HepG2 (cell line): ENCODE results near the gene SURF2. TPM values are rescaled to one million over a fixed set of nuclear protein-coding genes. Genes with fewer than 3 reads are reported as not detected.

Experiments
- ATAC-seq: fragments of 200-7000 bp; cut with Tn5 transposase; 3 replicates; pipeline ENCODE4 v1.9.1; 2020; ENCODE audit warnings: mild to moderate bottlenecking, moderate library complexity
- BruUV-seq: library from RNA; stranded (reverse); fragments of 400-500 nt; replicated peaks from 2 replicates; lab custom pipeline; 2021; lab: Mats Ljungman, UMichigan
- CTCF ChIA-PET: fragments of 300-600 bp; formaldehyde crosslinking; extraction: SDS; loops from one replicate; lab custom pipeline; 2021; ENCODE audit warnings: low total read pairs, inconsistent platforms, low intra/inter-chr PET ratio; lab: Yijun Ruan, JAX
- POLR2A ChIA-PET: fragments of 350-600 bp; sonication (Branson Sonifier 250); formaldehyde crosslinking; loops from one replicate; lab custom pipeline; 2020; ENCODE audit warnings: antibody characterized with exemption, inconsistent platforms; lab: Yijun Ruan, JAX
- DNase-seq: peaks from one replicate; pipeline ENCODE4 v3.0.0-alpha.2; 2015; ENCODE audit warnings: low spot score
- FAIRE-seq: peaks from 3 replicates; lab custom pipeline; 2011; peaks lifted over from hg19 to GRCh38; lab: Jason Lieb, UNC
- H2AFZ ChIP-seq: one replicate; pipeline ENCODE4 v1.6.1; 2011; ENCODE audit warnings: low read length, inconsistent platforms
- H3K27ac ChIP-seq: fragments of 300-600 bp; 3 replicates; pipeline ENCODE4 v1.8.0; 2011; ENCODE audit warnings: mixed run types, mild to moderate bottlenecking, mixed read lengths, low read length, inconsistent platforms; ENCODE audit not compliant: insufficient read depth; ENCODE audit errors: extremely low read length
- H3K27me3 ChIP-seq, 2 experiments: fragments of 200-600 bp in 1 of 2; 2 replicates in 1 of 2; 3 replicates in 1 of 2; pipeline versions ENCODE4 v1.6.0 to v1.8.0; 2011; ENCODE audit warnings: low read length in 2 of 2, mild to moderate bottlenecking in 2 of 2, moderate library complexity in 2 of 2, inconsistent platforms in 1 of 2; ENCODE audit not compliant: insufficient read depth in 2 of 2, control insufficient read depth in 1 of 2
- H3K36me3 ChIP-seq, 2 experiments: fragments of 200-600 bp in 1 of 2; replicated peaks in 1 of 2; 2 replicates in 1 of 2; 3 replicates in 1 of 2; pipeline versions ENCODE4 v1.5.1 to v1.8.0; 2011; ENCODE audit warnings: low read length in 2 of 2, inconsistent platforms in 1 of 2; ENCODE audit not compliant: insufficient read depth in 2 of 2, control insufficient read depth in 1 of 2
- H3K4me1 ChIP-seq: 2 replicates; pipeline ENCODE4 v1.5.1; 2012; ENCODE audit warnings: low read length, inconsistent platforms; ENCODE audit not compliant: insufficient read depth
- H3K4me2 ChIP-seq: 2 replicates; pipeline ENCODE4 v1.6.0; 2011; ENCODE audit warnings: low read depth, low read length, inconsistent platforms
- H3K4me3 ChIP-seq, 3 experiments: fragments of 200-600 bp in 1 of 3; sonication (generic), shearing (Covaris generic) in 1 of 3; replicated peaks in 1 of 3; 2 replicates each; pipeline ENCODE4 v1.5.1; 2011 to 2016; ENCODE audit warnings: low read length in 3 of 3, inconsistent platforms in 2 of 3, low read depth in 2 of 3, mild to moderate bottlenecking in 2 of 3, control low read depth in 1 of 3, mixed read lengths in 1 of 3; ENCODE audit not compliant: insufficient read depth in 1 of 3
- H3K79me2 ChIP-seq: one replicate; pipeline ENCODE4 v1.6.1; 2011; ENCODE audit warnings: low read length, inconsistent platforms; ENCODE audit not compliant: insufficient read depth
- H3K9ac ChIP-seq: 2 replicates; pipeline ENCODE4 v1.6.0; 2011; ENCODE audit warnings: mild to moderate bottlenecking, low read depth, low read length, inconsistent platforms; ENCODE audit not compliant: insufficient read depth
- H3K9me3 ChIP-seq: 2 replicates; pipeline ENCODE4 v1.5.1; 2012; ENCODE audit warnings: mild to moderate bottlenecking, low read length
- H4K20me1 ChIP-seq: 2 replicates; pipeline ENCODE4 v1.6.0; 2011; ENCODE audit warnings: inconsistent platforms, mild to moderate bottlenecking, low read length, moderate library complexity; ENCODE audit not compliant: insufficient read depth
- CHD4 ChIP-seq: fragments of 200-600 bp; sonication (generic); IDR thresholded peaks from 2 replicates; pipeline ENCODE4 v1.7.0; 2017; ENCODE audit warnings: mild to moderate bottlenecking, low read length, borderline replicate concordance
- MBD4 ChIP-seq: IDR thresholded peaks from 2 replicates; pipeline ENCODE4 v1.6.1; 2012; ENCODE audit warnings: low read length, inconsistent platforms, borderline replicate concordance
- NPAS2 ChIP-seq: sonication (generic); formaldehyde crosslinking; IDR thresholded peaks from 2 replicates; pipeline ENCODE4 v1.8.0; 2022; ENCODE audit warnings: mild to moderate bottlenecking, missing genetic modification reagents, borderline replicate concordance
- NR3C1 ChIP-seq: sonication (generic); formaldehyde crosslinking; IDR thresholded peaks from 2 replicates; pipeline ENCODE4 v1.4.0; 2020; ENCODE audit warnings: missing genetic modification reagents
- POLR2A ChIP-seq, 2 experiments: IDR thresholded peaks; 2 replicates each; pipeline ENCODE4 v1.6.1; 2011; ENCODE audit warnings: low read depth in 2 of 2, low read length in 2 of 2, mild to moderate bottlenecking in 1 of 2, moderate library complexity in 1 of 2; ENCODE audit not compliant: insufficient read depth in 1 of 2
- POLR2AphosphoS5 ChIP-seq: IDR thresholded peaks from 2 replicates; pipeline ENCODE4 v1.6.1; 2012; ENCODE audit warnings: low read depth, low read length
- POLR2G ChIP-seq: fragments of 200-400 bp; formaldehyde crosslinking; IDR thresholded peaks from 2 replicates; pipeline ENCODE4 v1.6.1; 2018; ENCODE audit warnings: mild to moderate bottlenecking, low read depth, low read length, moderate library complexity
- RBFOX2 ChIP-seq: fragments of 200-400 bp; formaldehyde crosslinking; IDR thresholded peaks from 2 replicates; pipeline ENCODE4 v1.6.1; 2017; ENCODE audit warnings: low read depth, mild to moderate bottlenecking, low read length
- RBM22 ChIP-seq: fragments of 200-400 bp; formaldehyde crosslinking; optimal IDR thresholded peaks from 2 replicates; pipeline ENCODE3; 2017; ENCODE audit warnings: mild to moderate bottlenecking, low read length, moderate library complexity
- SMYD3 ChIP-seq: sonication (generic); formaldehyde crosslinking; IDR thresholded peaks from 2 replicates; pipeline ENCODE4 v1.8.1; 2023; ENCODE audit warnings: mild to moderate bottlenecking, missing genetic modification reagents
- TEAD2 ChIP-seq: sonication (generic); formaldehyde crosslinking; IDR thresholded peaks from 2 replicates; pipeline ENCODE4 v1.9.0; 2021; ENCODE audit warnings: missing genetic modification reagents
- ZFP36 ChIP-seq: fragments of 150-350 bp; IDR thresholded peaks from 2 replicates; pipeline ENCODE4 v1.6.1; 2018; ENCODE audit warnings: borderline replicate concordance, low read length, low read depth; ENCODE audit not compliant: partially characterized antibody
- ZNF382 ChIP-seq: sonication (generic); formaldehyde crosslinking; IDR thresholded peaks from 2 replicates; pipeline ENCODE4 v1.5.0; 2020; ENCODE audit warnings: missing genetic modification reagents, mild to moderate bottlenecking, borderline replicate concordance
- WGBS: methylation state at CpG from one replicate; pipeline ENCODE4 v1.1.6; 2017; ENCODE audit warnings: low lambda C conversion rate; 5-methylcytosine and 5-hydroxymethylcytosine counted together
- in situ Hi-C: cut with HindIII; loops from 2 replicates; pipeline ENCODE4 v1.10.0; 2017; ENCODE audit warnings: low pct_unique_long_range_greater_than_20kb; ENCODE audit not compliant: extremely low pct_ligation_motif_present
- intact Hi-C: fragments of 100-400 bp; cut with micrococcal nuclease; formaldehyde crosslinking; loops from one replicate; pipeline ENCODE4 v1.10.0; 2022; ENCODE audit not compliant: unreplicated experiment
- polyA plus RNA-seq, 8 experiments: library from polyadenylated mRNA; depleted of rRNA in 3 of 8; stranded (reverse) in 7 of 8; unstranded in 1 of 8; fragments of >200 nt; fragmentation: Illumina TruSeq in 4 of 8; extraction: Trizol in 4 of 8; gene quantifications; 2 replicates each; pipeline versions ENCODE4 v1.2.1 to v1.2.3, GENCODE V29; 2011 to 2016; ENCODE audit warnings: low read depth in 4 of 8, missing spikeins in 1 of 8, mixed read lengths in 1 of 8; ENCODE audit not compliant: insufficient read depth in 1 of 8
- total RNA-seq, 5 experiments: library from RNA; depleted of rRNA; stranded (reverse); fragments of >200 nt; fragmentation: Illumina TruSeq; extraction: Trizol; gene quantifications; 2 replicates each; pipeline ENCODE4 v1.2.3, GENCODE V29; 2016; ENCODE audit warnings: low read depth in 1 of 5
- TF ChIP-seq, protein P1 (sequence below): sonication (generic); formaldehyde crosslinking; IDR thresholded peaks from 2 replicates; pipeline ENCODE4 v1.4.0; 2020; ENCODE audit warnings: low read depth, mild to moderate bottlenecking, missing genetic modification reagents
- TF ChIP-seq, protein P2 (sequence below): conservative IDR thresholded peaks from 2 replicates; pipeline ENCODE4 v1.6.1; 2018; ENCODE audit warnings: missing genetic modification reagents
- TF ChIP-seq, protein P3 (sequence below): sonication (generic); formaldehyde crosslinking; IDR thresholded peaks from 2 replicates; pipeline ENCODE4 v1.9.0; 2022; ENCODE audit warnings: low read depth, missing genetic modification reagents

Gene SURF2
- total and polyA plus RNA-seq, 2 of the 13 experiments (the other 11 are each of a cell fraction or from before 2014, with no cell fraction given): 6.3 to 13.6 TPM

DNA sequence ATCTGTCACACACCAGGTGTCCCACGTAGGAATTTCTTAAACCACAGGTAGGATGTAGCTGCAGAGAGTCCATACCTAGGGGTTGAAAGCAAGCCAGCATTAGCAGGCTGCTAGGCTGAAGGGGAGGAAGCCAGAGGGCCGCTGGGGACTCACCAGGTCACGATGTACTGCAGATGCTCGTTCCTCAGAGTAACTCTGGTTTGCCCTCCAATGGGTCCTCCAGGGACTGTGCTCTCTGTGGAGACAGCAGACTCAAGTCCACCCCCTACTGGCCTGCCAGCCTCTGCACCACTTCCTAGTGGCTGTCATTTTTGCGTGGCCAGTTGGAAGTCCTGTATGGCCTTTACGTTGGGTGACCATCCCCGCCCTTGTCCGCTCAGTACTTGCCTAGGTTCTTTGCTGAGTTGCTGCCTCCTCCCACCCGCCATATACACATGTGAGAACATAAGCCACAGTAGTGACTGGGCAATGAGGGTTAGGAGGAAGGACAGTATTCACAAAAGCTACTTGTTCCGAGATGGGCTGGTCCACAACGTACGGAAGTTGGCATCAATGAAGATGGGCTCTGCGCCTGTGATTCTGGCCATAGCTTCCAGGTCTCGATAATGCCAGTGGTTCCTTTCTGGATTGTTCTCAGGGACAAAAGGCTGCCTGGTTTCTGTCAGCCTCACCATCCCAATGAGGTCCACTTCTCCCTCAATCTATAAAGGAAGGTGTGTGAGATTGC lies 4.3 kb upstream of the SURF2 start (continued):
- TF ChIP-seq, protein P1, sequence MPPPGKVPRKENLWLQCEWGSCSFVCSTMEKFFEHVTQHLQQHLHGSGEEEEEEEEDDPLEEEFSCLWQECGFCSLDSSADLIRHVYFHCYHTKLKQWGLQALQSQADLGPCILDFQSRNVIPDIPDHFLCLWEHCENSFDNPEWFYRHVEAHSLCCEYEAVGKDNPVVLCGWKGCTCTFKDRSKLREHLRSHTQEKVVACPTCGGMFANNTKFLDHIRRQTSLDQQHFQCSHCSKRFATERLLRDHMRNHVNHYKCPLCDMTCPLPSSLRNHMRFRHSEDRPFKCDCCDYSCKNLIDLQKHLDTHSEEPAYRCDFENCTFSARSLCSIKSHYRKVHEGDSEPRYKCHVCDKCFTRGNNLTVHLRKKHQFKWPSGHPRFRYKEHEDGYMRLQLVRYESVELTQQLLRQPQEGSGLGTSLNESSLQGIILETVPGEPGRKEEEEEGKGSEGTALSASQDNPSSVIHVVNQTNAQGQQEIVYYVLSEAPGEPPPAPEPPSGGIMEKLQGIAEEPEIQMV: no peak
- no peak for TF ChIP-seq TEAD2 (CRISPR knock-in tag)
- TF ChIP-seq, protein P2, sequence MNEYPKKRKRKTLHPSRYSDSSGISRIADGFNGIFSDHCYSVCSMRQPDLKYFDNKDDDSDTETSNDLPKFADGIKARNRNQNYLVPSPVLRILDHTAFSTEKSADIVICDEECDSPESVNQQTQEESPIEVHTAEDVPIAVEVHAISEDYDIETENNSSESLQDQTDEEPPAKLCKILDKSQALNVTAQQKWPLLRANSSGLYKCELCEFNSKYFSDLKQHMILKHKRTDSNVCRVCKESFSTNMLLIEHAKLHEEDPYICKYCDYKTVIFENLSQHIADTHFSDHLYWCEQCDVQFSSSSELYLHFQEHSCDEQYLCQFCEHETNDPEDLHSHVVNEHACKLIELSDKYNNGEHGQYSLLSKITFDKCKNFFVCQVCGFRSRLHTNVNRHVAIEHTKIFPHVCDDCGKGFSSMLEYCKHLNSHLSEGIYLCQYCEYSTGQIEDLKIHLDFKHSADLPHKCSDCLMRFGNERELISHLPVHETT: no peak
- TF ChIP-seq, all 625 proteins: peak for 72

DNA sequence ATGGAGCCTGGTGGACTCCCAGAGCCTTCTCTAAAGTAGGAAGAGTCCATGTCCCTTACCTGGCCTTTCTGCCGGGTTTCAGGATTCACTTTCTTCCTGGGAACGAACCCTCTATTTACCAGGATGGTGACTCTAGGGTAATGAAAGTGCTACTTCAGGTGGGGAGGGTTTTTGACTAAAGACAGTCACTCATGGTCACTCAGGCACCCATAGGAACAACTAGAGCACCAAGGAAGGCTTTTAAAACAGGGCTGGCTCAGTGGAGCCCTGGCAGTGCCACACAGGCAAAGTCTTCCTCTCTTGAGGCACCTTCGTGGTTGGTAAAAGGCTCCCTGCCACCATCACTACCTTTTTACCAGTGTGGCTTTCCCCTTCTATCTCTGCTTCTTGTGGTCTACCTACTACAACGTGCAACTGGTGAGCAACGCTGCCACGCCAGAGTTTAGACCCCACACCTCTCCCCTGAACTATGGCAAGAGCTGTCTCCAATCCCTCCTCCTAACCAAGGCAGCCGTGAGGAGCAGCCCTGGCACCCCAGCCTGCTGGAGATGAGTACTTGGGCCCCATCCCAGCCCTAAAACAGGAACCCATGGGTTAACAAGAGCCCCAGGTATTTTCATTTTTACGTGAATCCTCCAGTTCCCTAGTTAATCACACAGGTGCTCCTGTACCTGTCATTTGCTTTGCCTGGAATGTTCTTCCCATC lies 3.6 kb upstream of the SURF2 start:
- Histone ChIP-seq H2AFZ (no peak overlapping the region), H3K4me2 (no peak overlapping the region), H3K4me1 (peaks cover 45% of the 10 kb centered on the region), H4K20me1 (peaks cover 19% of the 10 kb centered on the region), H3K27me3 (no peaks in the 10 kb centered on the region; a peak in 1 of 5 replicates), H3K9ac (no peak overlapping the region), H3K4me3 (no peak overlapping the region), H3K27ac (no peak overlapping the region), H3K79me2 (peaks cover 34% of the 10 kb centered on the region), H3K9me3 (no peaks in the 10 kb centered on the region), H3K36me3 (peaks cover 18 to 43% of the 10 kb centered on the region in 2 experiments)
- intact Hi-C loops (no loop called here), in situ Hi-C loops (no loop called here)
- ChIA-PET POLR2A (no interaction called here), CTCF (no interaction called here)
- ATAC-seq (no peak), DNase-seq (no peak), FAIRE-seq (no peak)
- BruUV-seq: no TSS peak
- TF ChIP-seq CHD4 (no peak), RBFOX2 (peak; percentile 62), RBM22 (peak; percentile 68), POLR2G (peak; percentile 69), POLR2A (IDR thresholded peaks at IDR 0.05; ENCODE audit: insufficient read depth in 1 of 2, low read depth in 2 of 2, low read length in 2 of 2) (peak in 1 of 2 experiments; percentile 59; a peak in 1 of 4 replicates), ZNF382 (CRISPR knock-in tag) (no peak), NPAS2 (CRISPR knock-in tag) (no peak), NR3C1 (CRISPR knock-in tag) (no peak), SMYD3 (CRISPR knock-in tag) (no peak), MBD4 (0 out of 2 replicates have a peak, but pooled peaks have one; percentile 9), POLR2AphosphoS5 (peak; percentile 30), ZFP36 (no peak)
- TF ChIP-seq, protein P3, sequence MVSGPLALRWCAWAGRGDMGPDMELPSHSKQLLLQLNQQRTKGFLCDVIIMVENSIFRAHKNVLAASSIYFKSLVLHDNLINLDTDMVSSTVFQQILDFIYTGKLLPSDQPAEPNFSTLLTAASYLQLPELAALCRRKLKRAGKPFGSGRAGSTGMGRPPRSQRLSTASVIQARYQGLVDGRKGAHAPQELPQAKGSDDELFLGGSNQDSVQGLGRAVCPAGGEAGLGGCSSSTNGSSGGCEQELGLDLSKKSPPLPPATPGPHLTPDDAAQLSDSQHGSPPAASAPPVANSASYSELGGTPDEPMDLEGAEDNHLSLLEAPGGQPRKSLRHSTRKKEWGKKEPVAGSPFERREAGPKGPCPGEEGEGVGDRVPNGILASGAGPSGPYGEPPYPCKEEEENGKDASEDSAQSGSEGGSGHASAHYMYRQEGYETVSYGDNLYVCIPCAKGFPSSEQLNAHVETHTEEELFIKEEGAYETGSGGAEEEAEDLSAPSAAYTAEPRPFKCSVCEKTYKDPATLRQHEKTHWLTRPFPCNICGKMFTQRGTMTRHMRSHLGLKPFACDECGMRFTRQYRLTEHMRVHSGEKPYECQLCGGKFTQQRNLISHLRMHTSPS (CRISPR knock-in tag): no peak
- WGBS: 94% methylated on average over 8 of the region's 8 CpGs
